Esophagus (tissue), 2 donors: ENCODE measurements around the gene CADM2. TPM values are rescaled to one million over a fixed set of nuclear protein-coding genes. Genes with fewer than 3 reads are reported as not detected.

Experiments used
- H3K27ac ChIP-seq, 2 donors: one replicate each; pipeline ENCODE4 v1.5.1; 2013; ENCODE audit warnings: low read depth in 2 of 2, mild to moderate bottlenecking in 2 of 2, inconsistent platforms in 1 of 2, low read length in 1 of 2, moderate library complexity in 1 of 2
- H3K27me3 ChIP-seq, 2 donors: one replicate each; pipeline ENCODE4 v1.6.1; 2013; ENCODE audit warnings: low read length in 2 of 2, control low read depth in 1 of 2, mild to moderate bottlenecking in 1 of 2; ENCODE audit not compliant: insufficient read depth in 2 of 2, control insufficient read depth in 1 of 2
- H3K36me3 ChIP-seq, 2 donors: one replicate each; pipeline ENCODE4 v1.6.1; 2013; ENCODE audit warnings: low read length in 1 of 2; ENCODE audit not compliant: control insufficient read depth in 2 of 2, insufficient read depth in 2 of 2
- H3K4me1 ChIP-seq, 2 donors: one replicate each; pipeline ENCODE4 v1.6.1; 2013; ENCODE audit warnings: low read length in 1 of 2; ENCODE audit not compliant: control insufficient read depth in 2 of 2, insufficient read depth in 2 of 2
- H3K4me3 ChIP-seq, 2 donors: one replicate each; pipeline ENCODE4 v1.5.1; 2013; ENCODE audit warnings: low read length in 2 of 2, mild to moderate bottlenecking in 2 of 2, low read depth in 1 of 2, moderate library complexity in 1 of 2
- H3K9me3 ChIP-seq, 2 donors: one replicate each; pipeline ENCODE4 v1.6.1; 2013; ENCODE audit warnings: mild to moderate bottlenecking in 2 of 2, low read depth in 1 of 2, low read length in 1 of 2, moderate library complexity in 1 of 2; ENCODE audit not compliant: control insufficient read depth in 2 of 2, insufficient read depth in 1 of 2
- WGBS, 2 donors: extraction: QIAGEN DNeasy Blood & Tissue Kit; methylation state at CpG; one replicate each; pipeline ENCODE4 v1.1.7; 2013; 5-methylcytosine and 5-hydroxymethylcytosine counted together
- polyA plus RNA-seq, 2 donors: library from polyadenylated mRNA; stranded (reverse); fragments of 200-250 nt; gene quantifications; one replicate each; pipeline ENCODE4 v1.2.3, GENCODE V29; 2013
- donor health status: healthy with polysubstance abuse.
- donor health status: Bipolar disorder and iron deficiency.

CADM2 gene
- polyA plus RNA-seq, 2 donors, result 0.12 to 0.25 TPM

DNA sequence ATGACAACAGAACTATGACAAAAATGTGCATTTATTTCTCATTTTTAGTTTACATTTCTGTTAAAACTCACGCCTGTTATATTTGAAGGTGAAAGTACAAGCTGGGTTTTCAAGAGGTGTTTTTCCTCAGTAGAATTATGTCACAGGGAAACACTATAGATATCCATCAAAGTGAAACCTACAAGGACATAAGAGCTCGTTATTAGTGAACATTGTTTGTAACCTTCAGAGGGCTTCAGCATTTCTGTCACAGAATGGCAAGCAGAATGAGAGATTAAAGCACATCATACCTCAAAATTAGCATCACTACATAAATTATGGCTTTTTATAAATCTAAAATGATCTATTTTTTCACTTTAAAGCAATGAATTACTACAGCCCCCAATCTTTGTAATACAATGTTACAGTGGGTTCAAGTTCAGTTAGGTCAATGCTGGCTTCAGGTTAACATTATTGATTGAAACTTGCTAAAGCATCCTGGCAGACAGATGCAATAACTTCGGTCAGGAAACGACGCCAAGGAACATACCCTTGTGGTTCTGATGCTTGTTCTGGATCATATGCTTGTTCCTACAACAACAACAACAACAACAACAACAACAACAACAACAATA lies 405.6 kb downstream of the CADM2 start:
- Histone ChIP-seq H3K27me3 (no peaks in the 10 kb centered on the region), H3K4me1 (no peaks in the 10 kb centered on the region), H3K9me3 (no peaks in the 10 kb centered on the region), H3K4me3 (no peak overlapping the region), H3K36me3 (no peaks in the 10 kb centered on the region), H3K27ac (no peak overlapping the region)
- 68 to 75% methylated on average over 5 of the region's 5 CpGs for WGBS, 2 donors

GRCh38 chr3:85370341-85370740 lies 411.6 kb downstream of the CADM2 start:
- 94 to 95% methylated on average over 4 of the region's 4 CpGs for WGBS, 2 donors
- H3K27me3 ChIP-seq, result no peaks in the 10 kb centered on the region
- H3K9me3 ChIP-seq, result no peaks in the 10 kb centered on the region
- H3K4me3 ChIP-seq, result no peak overlapping the region
- no peak overlapping the region for H3K27ac ChIP-seq
- H3K4me1 ChIP-seq, result no peaks in the 10 kb centered on the region
- no peaks in the 10 kb centered on the region for H3K36me3 ChIP-seq

- H3K27me3 ChIP-seq, result no peaks in the 10 kb centered on the region
- no peaks in the 10 kb centered on the region for H3K36me3 ChIP-seq
- no peak overlapping the region for H3K27ac ChIP-seq
- no peaks in the 10 kb centered on the region for H3K9me3 ChIP-seq
- no peak overlapping the region for H3K4me3 ChIP-seq
- no peaks in the 10 kb centered on the region for H3K4me1 ChIP-seq
These were observed 417.3 kb downstream of the CADM2 start for GRCh38 chr3:85376131-85376530.

DNA sequence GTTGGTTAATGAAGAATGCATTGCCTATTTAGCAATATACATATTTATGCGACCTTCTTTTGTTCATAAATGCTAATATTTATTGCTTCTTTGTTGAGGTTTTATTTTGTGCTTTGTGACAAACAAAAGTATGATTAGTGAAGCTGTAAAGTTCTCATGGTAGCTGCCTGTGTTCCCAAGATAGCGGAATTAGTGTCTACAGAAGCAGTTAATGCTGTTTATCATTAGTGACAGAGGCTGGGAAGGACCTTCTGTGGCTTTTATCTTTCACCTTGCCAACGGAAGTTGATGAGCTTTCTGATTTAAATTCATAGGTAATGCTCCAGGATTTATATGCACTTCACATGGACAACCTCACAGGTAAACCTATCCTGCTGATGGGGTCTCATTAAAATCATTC lies 418.3 kb downstream of the CADM2 start:
- H3K27me3 ChIP-seq, result no peaks in the 10 kb centered on the region
- 41 to 62% methylated on average over 3 of the region's 3 CpGs for WGBS, 2 donors
- H3K36me3 ChIP-seq, result no peaks in the 10 kb centered on the region
- no peak overlapping the region for H3K4me3 ChIP-seq
- H3K4me1 ChIP-seq, result no peaks in the 10 kb centered on the region
- no peaks in the 10 kb centered on the region for H3K9me3 ChIP-seq
- H3K27ac ChIP-seq, result no peak overlapping the region

GRCh38 chr3:85384372-85384771 lies 425.6 kb downstream of the CADM2 start:
- Histone ChIP-seq H3K27me3 (no peaks in the 10 kb centered on the region), H3K4me3 (no peak overlapping the region), H3K9me3 (no peaks in the 10 kb centered on the region), H3K36me3 (no peaks in the 10 kb centered on the region), H3K27ac (no peak overlapping the region), H3K4me1 (no peaks in the 10 kb centered on the region)
- WGBS, 2 donors, result 92 to 93% methylated on average over 13 of the region's 13 CpGs

DNA sequence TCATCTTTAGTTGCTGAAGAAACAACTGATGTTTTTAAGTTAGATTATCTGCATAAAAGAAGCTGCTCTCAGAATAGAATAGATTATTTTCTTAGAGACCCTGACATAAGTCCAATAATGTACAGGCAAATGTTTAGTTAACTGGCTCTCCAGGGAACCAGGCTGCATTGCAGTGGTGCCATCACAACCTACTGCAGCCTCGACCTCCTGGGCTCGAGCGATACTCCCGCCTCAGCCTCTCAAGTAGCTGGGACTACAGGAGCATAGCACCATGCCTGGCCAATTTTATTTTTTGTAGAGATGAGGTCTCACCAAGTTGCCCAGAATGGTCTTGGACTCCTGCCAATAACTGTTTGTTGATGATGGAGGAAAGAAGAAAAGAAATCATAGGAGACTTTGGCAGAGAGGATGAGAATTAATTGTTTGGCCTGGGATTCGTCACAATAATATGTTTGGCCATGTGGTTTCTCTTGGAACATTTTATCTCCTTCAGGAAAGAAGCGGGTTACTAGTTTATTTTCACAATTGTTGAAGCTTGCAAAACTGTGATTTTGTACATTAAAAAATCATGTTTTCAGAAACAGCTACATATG lies 429.2 kb downstream of the CADM2 start:
- no peaks in the 10 kb centered on the region for H3K36me3 ChIP-seq
- H3K27ac ChIP-seq, result no peak overlapping the region
- H3K4me1 ChIP-seq, result no peaks in the 10 kb centered on the region
- H3K9me3 ChIP-seq, result no peaks in the 10 kb centered on the region
- no peaks in the 10 kb centered on the region for H3K27me3 ChIP-seq
- no peak overlapping the region for H3K4me3 ChIP-seq
- WGBS, 2 donors, result 68 to 72% methylated on average over 6 of the region's 6 CpGs

DNA sequence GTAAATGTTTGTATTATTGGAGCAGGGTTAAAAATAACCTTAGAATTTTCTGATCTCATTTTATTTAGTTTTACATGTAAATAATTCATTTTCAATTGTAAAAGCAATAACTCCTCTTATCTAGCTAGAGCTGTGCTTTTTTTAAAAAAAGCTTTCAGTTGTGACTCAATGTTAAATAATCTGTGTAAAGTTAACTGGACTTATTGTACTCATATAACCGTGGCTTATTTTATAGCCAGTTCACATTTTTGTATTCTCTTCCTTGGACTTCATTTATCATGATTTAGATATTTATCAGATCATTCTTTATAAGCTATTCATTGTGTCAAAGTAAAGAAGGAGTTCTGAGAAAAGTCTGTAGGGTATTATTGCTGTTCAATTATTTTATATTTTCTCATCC lies 435.6 kb downstream of the CADM2 start:
- H3K4me3 ChIP-seq, result no peak overlapping the region
- no peak overlapping the region for H3K27ac ChIP-seq
- H3K9me3 ChIP-seq, result no peaks in the 10 kb centered on the region
- WGBS, 2 donors, result 10 to 24% methylated on average over 1 of the region's 1 CpG
- no peaks in the 10 kb centered on the region for H3K27me3 ChIP-seq
- H3K4me1 ChIP-seq, result no peaks in the 10 kb centered on the region
- H3K36me3 ChIP-seq, result no peaks in the 10 kb centered on the region

GRCh38 chr3:85397434-85397833 lies 438.6 kb downstream of the CADM2 start:
- no peaks in the 10 kb centered on the region for H3K27me3 ChIP-seq
- H3K27ac ChIP-seq, result no peak overlapping the region
- H3K9me3 ChIP-seq, result no peaks in the 10 kb centered on the region
- no peaks in the 10 kb centered on the region for H3K4me1 ChIP-seq
- WGBS, 2 donors, result 81 to 92% methylated on average over 2 of the region's 2 CpGs
- no peaks in the 10 kb centered on the region for H3K36me3 ChIP-seq
- H3K4me3 ChIP-seq, result no peak overlapping the region

GRCh38 chr3:85426121-85426520 lies 467.3 kb downstream of the CADM2 start:
- H3K4me1 ChIP-seq, result no peaks in the 10 kb centered on the region
- no peaks in the 10 kb centered on the region for H3K27me3 ChIP-seq
- no peak overlapping the region for H3K27ac ChIP-seq
- H3K9me3 ChIP-seq, result peaks cover 0 to 2% of the 10 kb centered on the region in 2 donors
- H3K4me3 ChIP-seq, result no peak overlapping the region
- H3K36me3 ChIP-seq, result no peaks in the 10 kb centered on the region
- 59 to 67% methylated on average over 4 of the region's 4 CpGs for WGBS, 2 donors

DNA sequence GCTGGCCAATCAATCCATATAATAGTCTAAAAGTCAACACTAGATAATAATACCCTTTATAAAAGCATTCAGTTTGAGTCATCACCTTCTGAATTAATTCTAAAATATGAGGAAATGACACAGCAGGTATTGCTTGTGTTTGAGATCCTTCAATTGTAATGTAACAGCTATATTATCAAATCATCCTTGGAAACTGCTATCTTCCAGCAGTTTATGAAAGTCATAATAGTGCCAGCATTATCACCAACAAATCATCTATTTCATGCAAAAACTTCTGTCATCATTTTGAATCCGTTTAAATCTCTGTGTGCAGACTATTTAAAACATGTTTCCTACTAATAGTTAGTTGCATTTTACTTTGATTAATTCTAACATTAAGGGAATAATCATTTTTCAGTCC lies 468.7 kb downstream of the CADM2 start:
- 35 to 45% methylated on average over 1 of the region's 1 CpG for WGBS, 2 donors
- peaks cover 0 to 4% of the 10 kb centered on the region in 2 donors for H3K9me3 ChIP-seq
- no peak overlapping the region for H3K27ac ChIP-seq
- H3K36me3 ChIP-seq, result no peaks in the 10 kb centered on the region
- H3K4me1 ChIP-seq, result no peaks in the 10 kb centered on the region
- no peaks in the 10 kb centered on the region for H3K27me3 ChIP-seq
- H3K4me3 ChIP-seq, result no peak overlapping the region
